Activated CD4-positive, alpha-beta T cell treated with anti-CD3 and anti-CD28 coated beads, Interleukin-2, amount 50 U/mL, for 16 hours (primary cell): Measurements from ENCODE around the gene MTIF3.
A peak's percentile ranks its signal among the peaks of the same experiment; 100 is the strongest.

Experiments
- DNase-seq: peaks from one replicate; pipeline ENCODE4 v3.0.0-alpha.2; 2020

The MTIF3 gene

DNA sequence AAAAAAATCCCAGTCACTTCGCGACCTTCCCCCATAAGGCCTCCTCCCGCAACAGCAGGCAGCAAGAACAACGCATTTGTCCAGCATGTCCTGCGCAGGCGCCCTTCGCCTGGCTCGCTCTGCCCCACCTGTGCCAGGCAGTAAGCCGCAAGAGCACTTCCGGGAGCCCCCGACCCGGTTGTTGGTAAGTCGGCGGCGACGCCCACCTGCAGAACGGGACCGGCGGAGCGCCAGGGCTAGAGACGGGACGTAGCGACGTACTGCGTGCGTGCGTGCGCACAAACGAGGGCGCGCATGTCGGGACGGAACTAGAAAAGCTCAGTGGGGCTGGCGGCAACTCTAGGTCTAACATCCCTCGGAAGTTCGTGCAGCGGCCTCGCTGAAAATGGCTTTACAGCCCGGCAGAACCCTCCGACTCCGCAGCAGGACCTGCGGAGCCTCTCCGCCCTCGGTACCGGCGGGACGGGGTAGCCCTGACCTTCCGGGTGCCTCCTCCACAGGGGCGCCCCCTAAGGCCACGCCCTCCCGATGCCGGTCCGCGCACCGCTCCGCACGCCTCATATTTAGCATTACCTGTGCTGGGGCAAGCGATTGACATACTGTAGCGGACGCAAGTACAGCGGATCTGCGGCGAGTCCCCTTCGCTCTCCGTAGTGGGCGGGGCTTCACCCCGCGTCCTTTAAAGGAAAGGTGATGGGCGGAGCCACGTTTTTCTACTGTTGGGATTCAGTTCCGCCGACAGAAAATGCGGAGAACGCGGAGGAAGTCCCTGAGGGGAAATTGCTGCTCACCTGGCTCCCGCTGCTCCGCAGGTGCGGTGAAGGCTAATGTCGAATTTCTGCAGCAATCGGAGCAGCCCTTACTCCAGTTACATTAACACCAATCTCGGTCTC is at the start of gene MTIF3:
MTIF3 (minus strand) TSS at position 629 of the 893 bp plus-strand sequence. CDS start 10,116 bp downstream, outside the sequence.
- peak; percentile 98 for DNase-seq

DNA sequence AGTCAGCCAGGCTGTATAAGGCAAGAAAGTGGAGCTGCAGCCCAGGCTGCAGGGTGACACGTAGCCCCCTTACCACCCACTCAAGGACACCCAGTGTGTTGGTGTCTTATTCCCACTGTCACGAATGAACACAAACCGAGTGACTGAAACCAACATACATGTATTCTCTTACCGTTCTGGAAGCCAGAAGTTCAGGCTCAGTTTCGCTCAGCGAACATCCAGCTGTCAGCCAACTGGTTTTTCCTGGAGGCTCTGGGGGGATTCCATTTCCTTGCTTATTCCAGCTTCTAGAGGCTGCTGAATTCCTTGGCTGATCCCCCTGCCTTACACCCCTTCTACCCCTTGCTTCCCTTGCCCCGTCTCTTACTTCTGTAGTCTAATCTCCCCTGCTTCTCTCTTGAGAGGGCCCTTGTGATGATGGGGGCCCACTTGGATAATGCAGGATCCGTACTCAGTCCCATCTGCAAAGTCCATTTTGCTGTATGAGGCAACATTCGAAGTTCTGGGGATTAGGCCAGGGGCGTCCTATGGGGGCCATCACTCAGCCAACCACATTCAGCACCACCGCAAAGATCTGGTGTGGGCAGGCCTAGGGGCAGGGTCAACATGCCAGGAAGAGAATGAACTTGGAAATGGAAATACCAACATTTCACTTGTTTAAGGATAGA is 47.3 kb upstream of the MTIF3 start:
- no peak for DNase-seq

DNA sequence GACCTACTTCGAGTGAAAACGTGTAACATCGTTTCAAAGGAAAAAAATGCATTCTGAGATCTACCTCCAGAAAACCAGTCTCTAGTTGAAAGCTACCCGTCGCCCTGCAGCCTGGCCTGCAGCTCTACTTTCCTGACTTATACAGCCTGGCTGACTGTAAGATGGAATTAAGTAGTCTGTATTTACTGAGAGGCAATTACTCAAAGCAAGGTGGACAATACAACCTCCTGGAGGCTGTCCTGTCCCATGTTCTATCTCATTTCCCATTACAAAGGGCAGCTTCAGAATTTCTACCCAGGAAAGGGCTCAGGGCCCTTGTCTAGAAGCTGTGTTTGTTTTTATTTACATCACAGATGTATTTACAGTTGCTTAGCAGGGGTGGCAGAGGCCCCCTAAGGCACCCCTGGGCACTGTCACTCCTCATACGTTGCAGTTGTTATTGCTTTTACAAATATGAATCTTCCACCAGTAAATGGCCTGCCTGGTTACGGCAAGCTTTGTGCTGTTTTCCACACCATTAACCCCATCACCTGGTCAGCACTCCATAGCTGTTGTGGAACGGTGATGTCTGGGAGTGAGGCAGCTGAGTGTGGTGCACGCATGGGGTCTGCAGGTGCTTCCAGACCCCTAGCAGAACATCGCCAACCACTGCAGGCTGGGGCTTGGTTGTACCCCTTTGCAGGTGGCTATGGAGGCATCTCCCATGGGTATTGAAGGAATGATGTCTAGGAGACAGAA is 46.3 kb upstream of the MTIF3 start:
- DNase-seq: no peak

DNA sequence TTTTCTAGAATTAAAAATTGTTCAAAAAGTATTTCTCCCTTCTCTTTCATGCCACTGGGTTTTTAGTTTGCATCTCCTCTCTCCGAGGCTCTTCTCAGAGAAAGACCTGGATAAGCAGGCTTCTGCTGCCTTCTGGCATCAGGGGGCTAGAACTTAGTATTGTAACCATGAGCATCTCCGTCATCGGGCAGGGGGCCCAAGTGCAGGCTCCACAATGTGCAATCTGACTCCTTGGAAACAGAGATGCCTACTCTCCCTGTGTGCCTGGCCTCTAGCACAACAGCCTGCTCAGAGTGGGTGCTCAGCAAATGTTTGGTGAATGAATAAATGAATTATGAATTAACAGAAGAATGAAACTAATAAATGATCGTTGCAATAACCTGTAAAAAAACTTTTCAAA is 45.6 kb upstream of the MTIF3 start:
- DNase-seq: no peak

- DNase-seq: no peak
Observed at GRCh38 chr13:27495551-27495950, 45.2 kb upstream of the MTIF3 start.

DNA sequence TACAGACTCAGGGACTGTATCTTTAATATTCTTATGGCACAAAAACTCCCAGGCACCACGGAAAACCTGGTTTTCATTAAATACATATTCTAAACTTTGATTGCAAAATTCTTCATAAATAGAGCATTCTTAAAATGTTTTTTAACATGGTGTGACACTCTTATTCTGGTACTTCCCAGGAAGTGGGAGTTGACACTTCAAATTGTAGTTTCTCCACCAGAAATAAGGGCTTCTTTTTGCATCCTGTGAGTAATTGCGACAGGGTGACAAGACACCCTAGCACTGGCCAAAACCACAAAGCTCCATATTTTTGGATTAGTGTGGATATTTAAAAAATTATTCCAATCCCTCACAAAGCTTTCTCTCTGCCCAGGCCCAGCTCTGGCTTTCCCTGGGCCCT is 43.6 kb upstream of the MTIF3 start:
- no peak for DNase-seq

GRCh38 chr13:27489456-27489855 is 39.1 kb upstream of the MTIF3 start:
- DNase-seq: no peak

DNA sequence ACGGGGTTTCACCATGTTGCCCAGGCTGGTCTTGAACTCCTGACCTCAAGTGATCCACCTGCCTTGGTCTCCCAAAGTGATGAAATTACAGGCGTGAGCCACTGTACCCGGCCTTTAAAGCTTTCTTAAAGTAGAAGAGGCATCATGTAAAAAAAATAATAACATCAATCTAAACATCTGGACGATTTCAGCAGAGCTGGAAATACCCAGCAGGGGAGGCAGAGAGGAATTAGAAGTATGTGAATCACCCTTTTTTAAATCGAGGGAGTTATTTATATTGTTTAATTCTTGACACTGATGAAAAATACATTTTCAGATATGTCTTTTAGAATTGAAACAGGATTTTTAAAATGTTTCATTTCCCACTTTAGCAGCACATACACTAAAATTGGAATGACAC is 37.4 kb upstream of the MTIF3 start:
- no peak for DNase-seq

- DNase-seq: no peak
Observed at GRCh38 chr13:27483421-27483820, 33.1 kb upstream of the MTIF3 start.

DNA sequence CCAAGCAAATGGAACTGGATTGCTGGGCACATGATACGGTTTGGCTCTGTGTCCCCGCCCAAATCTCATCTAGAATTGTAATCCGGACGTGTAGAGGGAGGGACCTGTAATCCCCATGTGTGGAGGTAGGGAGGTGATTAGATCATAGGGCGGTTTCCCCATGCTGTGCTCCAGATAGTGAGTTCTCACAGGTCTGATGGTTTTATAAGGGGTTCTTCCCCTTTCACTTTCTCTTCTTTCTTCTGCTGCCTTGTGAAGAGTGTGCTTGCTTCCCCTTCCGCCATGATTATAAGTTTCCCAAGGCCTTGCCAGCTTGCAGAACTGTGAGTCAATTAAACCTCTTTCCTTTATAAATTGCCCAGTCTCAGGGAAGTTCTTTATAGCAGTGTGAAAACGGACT is 32.6 kb upstream of the MTIF3 start:
- DNase-seq: no peak

- peak; percentile 38 for DNase-seq
Observed at GRCh38 chr13:27481766-27482165, 31.4 kb upstream of the MTIF3 start.

- peak; percentile 19 for DNase-seq
Observed at GRCh38 chr13:27476943-27477703, 26.8 kb upstream of the MTIF3 start.

DNA sequence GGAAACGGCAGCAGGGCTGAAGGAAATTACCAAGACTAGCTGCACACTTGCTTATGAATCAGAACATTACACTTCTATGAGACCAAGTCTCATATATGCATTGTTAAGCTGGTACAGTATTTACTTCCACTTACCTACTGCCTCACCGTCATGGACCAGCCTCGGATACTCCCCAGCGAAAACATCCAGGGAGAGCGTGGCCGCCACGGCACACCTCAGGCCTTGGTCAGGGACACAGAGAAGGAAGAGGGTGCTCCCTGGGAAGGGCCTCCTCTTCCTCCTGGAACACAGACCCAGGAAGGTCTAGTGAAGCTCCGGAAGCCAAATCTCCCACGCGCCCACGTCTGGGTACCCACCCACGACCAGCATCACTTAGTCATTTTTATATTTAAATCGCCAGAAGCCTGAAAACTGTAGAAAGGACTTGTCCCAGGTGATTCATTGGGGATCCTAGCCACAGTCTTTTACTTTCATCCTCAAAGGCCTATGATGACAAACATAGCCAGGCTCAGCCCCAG is 24.4 kb upstream of the MTIF3 start:
- no peak for DNase-seq

- DNase-seq: no peak
Observed at GRCh38 chr13:27472941-27473340, 22.6 kb upstream of the MTIF3 start.

DNA sequence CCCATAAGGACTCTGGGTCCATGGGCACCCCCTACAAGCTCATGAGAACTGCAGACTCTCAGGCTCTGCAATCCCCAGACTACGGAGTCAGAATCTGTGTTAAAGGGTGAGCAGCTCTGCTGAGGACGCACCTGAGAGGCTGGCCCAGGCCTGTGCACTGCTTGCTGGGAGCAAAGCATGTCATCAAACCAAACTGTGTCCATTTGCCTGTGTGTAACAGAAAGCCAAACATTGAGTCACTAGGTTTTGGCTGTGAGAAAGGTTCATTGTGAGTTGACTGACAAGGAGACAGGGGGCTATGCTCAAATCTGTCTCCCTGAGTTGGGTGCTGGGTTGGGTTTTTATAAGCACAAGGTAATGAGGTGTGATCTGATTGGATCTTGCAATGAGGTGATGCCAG is 22.1 kb upstream of the MTIF3 start:
- no peak for DNase-seq

GRCh38 chr13:27470075-27470820 is 19.9 kb upstream of the MTIF3 start:
- DNase-seq: no peak

DNA sequence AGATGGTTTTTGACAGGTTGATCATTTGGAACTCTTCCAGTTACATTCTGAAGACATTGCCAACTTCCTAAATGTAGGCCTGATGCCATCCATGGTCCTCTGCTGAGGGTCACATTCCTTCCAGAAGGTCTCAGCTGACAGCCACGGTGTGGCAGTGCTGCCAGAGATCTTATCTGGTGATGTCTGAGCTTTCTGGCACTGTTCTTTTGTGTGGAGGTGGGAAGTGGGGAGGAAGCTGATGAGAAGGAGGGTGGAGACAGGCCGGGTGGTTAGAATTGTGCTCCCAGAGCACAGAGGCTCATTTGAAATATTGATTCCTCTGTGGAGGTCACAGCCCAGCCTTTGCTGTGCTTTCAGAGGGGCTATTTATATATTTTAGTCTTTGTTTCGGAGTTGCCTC is 16.1 kb upstream of the MTIF3 start:
- DNase-seq: no peak

GRCh38 chr13:27465611-27466010 is 15.2 kb upstream of the MTIF3 start:
- DNase-seq: no peak

DNA sequence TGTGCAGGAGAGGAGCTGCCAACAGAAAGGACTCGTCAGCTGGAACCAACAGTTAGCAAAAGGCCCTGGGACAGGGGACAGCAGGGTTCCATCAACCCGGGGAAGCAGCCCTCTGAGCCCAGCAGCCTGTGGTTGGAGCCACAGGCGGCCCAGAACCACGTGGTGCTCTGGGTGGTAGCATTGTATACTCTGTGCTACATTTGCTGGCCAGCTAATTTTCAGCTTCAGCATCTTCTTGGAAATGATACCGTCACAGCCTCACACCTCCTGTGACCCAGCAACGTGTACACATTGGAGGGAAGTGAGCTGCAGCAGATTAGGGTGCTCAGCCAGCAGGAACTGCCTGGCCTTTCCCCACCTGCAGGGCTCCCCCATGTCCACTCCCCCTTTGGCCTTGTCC is 13.1 kb upstream of the MTIF3 start:
- DNase-seq: no peak

DNA sequence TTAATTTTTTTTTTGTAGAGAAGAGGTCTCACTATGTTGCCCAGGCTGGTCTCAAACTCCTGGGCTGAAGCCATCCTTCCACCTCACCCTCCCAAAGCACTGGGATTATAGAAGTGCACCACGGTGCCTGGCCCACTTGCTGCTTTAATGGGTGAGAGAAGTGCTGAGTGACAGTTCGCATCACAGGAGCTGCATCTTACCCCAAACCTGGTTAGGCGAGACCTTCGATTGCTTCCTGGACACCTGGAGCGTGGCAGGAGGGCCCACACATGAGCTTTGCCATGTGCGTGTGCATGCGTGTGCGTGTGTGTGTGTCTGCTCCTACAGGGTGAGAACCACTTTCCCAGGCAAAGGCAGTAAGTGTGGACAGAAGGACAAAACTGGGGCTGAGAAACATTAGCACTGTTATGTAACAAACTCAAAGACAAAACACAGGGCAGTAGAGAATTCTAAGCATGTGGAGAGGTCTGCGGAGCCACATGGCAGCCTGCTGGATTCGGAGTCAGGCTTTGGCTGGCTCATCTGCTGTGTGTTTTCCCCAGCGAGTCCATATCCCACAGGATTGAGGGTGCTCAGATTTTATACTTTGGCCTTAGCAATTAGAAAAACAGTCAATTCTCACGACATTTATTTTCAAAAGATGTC is 11.7 kb upstream of the MTIF3 start:
- no peak for DNase-seq

DNA sequence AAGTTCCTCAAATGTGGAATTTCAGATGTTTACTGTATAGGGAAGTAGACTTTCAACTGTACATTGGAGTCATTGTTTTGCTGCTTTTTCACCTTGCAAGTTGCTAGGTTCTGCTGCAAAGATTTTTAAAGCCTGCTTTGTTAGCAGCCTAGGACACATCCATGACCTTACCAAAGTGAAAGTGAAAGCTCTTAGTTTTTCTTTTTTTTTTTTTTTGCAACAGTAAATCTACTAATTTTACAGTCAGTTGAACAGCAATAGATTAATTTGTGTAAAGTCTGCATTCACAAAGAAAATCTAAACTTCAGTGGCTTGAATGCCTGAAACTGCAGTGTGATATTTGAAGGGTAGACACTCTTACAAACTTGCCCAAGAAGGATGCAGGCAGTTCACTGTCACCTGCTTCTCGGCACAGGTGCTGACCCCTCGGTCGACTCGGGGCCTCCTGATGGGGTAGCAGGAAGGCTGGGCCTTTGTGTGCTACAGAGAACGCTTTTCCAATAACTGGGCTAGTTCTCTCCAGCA is 5.0 kb upstream of the MTIF3 start:
- no peak for DNase-seq
